HepG2 (cell line): ENCODE measurements around the gene ADAMTS16.

Experiments used
- CAMTA2 ChIP-seq: sonication (generic); formaldehyde crosslinking; IDR thresholded peaks from 2 replicates; pipeline ENCODE4 v1.4.0; 2020; ENCODE audit warnings: mild to moderate bottlenecking, missing genetic modification reagents, borderline replicate concordance
- CHD4 ChIP-seq: fragments of 200-600 bp; sonication (generic); IDR thresholded peaks from 2 replicates; pipeline ENCODE4 v1.7.0; 2017; ENCODE audit warnings: mild to moderate bottlenecking, low read length, borderline replicate concordance
- MAFK ChIP-seq, 2 experiments: IDR thresholded peaks in 1 of 2; conservative IDR thresholded peaks in 1 of 2; 2 replicates each; pipeline ENCODE4 v1.6.1; 2011; ENCODE audit warnings: improper control_type of control experiment in 2 of 2, low read length in 2 of 2
- POLR2AphosphoS5 ChIP-seq: IDR thresholded peaks from 2 replicates; pipeline ENCODE4 v1.6.1; 2012; ENCODE audit warnings: low read depth, low read length
- RAD21 ChIP-seq: fragments of 450-650 bp; formaldehyde crosslinking; IDR thresholded peaks from 2 replicates; pipeline ENCODE4 v1.5.0; 2020; ENCODE audit warnings: mild to moderate bottlenecking

DNA sequence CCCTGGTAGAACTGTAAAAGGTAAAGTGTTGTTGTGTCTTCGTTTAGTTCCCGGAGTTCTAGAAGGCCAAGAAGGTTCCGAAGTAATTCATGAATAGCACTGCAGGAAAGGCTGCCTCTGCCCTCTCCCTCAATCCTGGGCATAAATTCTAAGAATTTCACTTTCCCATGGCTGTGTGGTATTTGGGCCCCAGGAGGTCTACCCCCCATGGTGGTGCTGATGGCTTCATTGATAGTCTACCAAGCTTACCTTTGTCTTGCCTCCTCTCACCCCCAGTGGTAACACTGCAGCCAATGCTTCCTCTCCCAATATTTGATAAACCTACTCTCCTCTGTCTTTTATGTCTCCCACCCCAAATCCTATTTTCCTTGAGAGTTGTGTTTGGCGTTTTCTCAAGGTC, 39.5 kb downstream of the ADAMTS16 start:
- TF ChIP-seq CHD4 = no peak
- TF ChIP-seq CAMTA2 = no peak
- TF ChIP-seq MAFK (conservative IDR thresholded peaks at IDR 0.05 in 1 of 2, IDR thresholded peaks at IDR 0.05 in 1 of 2; ENCODE audit: low read length in 2 of 2) = no peak
- TF ChIP-seq RAD21 (CRISPR knock-in tag) = no peak
- TF ChIP-seq POLR2AphosphoS5 = no peak
